ENCODE measurements around the gene MAGOHB.
"Not testable (repeated sequence)": the region's sequence is repeated elsewhere in the genome, so short reads cannot be mapped to it uniquely, and the experiment has no call there.

Gene MAGOHB

DNA sequence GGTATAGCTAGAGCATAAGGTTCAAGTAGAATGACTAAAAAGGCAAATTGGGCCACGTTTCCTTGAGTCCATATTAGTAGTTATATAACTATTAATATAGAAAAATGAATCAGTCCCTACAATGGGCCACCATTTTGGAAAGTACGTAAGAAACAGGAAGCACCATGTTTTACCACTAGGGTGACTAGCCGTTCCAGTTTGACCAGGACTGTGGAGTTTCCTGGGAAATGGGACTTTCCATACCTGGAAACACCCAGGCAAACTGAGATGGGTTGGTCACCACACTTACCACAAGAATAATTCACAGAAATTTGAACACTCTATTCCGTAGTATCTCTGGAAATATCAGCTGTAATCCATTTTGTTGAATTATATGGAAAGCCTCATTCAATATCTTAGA lies 2.1 kb upstream of the MAGOHB start:
- DNase-seq (ENCODE audit: low read depth) = peak; percentile 34
- TF ChIP-seq, protein P1, sequence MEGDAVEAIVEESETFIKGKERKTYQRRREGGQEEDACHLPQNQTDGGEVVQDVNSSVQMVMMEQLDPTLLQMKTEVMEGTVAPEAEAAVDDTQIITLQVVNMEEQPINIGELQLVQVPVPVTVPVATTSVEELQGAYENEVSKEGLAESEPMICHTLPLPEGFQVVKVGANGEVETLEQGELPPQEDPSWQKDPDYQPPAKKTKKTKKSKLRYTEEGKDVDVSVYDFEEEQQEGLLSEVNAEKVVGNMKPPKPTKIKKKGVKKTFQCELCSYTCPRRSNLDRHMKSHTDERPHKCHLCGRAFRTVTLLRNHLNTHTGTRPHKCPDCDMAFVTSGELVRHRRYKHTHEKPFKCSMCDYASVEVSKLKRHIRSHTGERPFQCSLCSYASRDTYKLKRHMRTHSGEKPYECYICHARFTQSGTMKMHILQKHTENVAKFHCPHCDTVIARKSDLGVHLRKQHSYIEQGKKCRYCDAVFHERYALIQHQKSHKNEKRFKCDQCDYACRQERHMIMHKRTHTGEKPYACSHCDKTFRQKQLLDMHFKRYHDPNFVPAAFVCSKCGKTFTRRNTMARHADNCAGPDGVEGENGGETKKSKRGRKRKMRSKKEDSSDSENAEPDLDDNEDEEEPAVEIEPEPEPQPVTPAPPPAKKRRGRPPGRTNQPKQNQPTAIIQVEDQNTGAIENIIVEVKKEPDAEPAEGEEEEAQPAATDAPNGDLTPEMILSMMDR (IDR thresholded peaks at IDR 0.05; ENCODE audit: insufficient read depth, low read depth, low read length, missing control alignments) = no peak
- H3K4me3 ChIP-seq (ENCODE audit: low read depth, low read length) = no peak overlapping the region

DNA sequence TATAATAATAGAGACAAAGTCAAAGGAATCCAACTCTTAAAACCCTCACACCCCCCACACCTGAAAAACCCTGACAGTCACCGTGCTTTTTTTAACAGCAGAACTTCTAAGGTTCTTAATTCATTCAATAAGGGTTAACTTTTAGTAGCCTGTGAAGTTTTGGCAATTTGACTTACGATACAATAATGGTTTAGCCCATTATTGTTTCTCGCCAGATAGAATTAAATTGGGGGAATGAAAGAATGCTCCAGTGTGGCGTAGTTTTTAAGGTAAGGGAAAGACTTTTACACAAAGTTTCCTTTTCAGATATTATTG lies 604 bp upstream of the MAGOHB start:
- peak overlapping the region; percentile 84 for H3K4me3 ChIP-seq (ENCODE audit: low read depth, low read length)
- no peak for DNase-seq (ENCODE audit: low read depth)
- TF ChIP-seq, protein P1 (IDR thresholded peaks at IDR 0.05; ENCODE audit: insufficient read depth, low read depth, low read length, missing control alignments) = no peak

DNA sequence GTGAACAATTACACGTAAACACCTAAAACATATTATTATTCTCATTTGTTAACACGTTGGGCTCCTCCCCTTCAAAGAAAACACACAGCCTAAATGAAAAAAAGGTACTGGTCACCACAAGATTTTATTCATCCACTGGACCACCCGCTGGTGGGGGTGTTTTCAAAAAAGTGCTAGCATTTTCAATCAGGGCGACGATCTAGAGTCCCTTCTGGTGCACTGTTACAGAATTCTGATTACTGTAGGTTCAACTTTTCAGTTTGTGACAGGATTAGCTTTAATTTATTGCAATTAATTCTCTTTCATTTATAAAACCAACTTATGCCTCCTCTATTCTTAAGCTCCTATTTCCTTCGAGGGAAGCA lies 443 bp downstream of the MAGOHB start:
- H3K4me3 ChIP-seq (ENCODE audit: low read depth, low read length) = peak overlapping the region; percentile 84
- TF ChIP-seq, protein P1 (IDR thresholded peaks at IDR 0.05; ENCODE audit: insufficient read depth, low read depth, low read length, missing control alignments) = no peak
- DNase-seq (ENCODE audit: low read depth) = peak; percentile 13

DNA sequence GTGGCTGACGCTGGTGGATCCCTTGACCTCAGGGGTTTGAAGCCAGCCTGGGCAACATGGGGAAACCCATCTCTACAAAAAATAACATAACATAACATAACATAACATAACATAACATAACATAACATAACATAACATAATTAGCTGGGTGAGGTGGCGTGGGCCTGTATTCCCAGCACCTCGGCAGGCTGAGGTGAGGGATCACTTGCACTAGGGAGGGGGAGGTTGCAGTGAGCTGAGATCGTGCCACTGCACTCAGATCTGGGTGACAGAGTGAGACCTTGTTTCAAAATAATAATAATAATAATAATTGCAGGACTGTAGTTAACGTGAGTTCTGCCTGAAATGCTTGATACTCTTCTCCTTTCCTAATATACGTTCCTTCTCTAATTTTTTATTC lies 1.3 kb downstream of the MAGOHB start:
- no peak for DNase-seq (ENCODE audit: low read depth)
- peak overlapping the region; percentile 84 for H3K4me3 ChIP-seq (ENCODE audit: low read depth, low read length)
- TF ChIP-seq, protein P1 (IDR thresholded peaks at IDR 0.05; ENCODE audit: insufficient read depth, low read depth, low read length, missing control alignments) = no peak

DNA sequence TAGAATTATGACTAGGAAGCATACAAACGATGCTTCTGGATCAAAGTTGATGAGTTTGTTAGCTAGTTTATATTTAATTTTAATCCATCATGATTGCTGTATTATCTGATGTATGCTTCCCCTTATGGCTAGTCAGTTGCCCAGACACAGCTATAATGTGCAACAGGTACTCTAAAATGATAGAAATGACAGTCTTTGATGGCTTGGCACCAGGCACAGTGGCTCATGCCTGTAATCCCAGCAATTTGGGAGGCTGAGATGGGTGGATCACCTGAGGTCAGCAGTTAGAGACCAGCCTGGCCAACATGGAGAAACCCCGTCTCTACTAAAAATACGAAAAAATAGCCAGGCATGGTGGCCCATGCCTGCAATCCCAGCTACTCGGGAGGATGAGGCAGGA lies 2.2 kb downstream of the MAGOHB start:
- DNase-seq (ENCODE audit: low read depth); H3K4me3 ChIP-seq (ENCODE audit: low read depth, low read length): not testable (repeated sequence)

DNA sequence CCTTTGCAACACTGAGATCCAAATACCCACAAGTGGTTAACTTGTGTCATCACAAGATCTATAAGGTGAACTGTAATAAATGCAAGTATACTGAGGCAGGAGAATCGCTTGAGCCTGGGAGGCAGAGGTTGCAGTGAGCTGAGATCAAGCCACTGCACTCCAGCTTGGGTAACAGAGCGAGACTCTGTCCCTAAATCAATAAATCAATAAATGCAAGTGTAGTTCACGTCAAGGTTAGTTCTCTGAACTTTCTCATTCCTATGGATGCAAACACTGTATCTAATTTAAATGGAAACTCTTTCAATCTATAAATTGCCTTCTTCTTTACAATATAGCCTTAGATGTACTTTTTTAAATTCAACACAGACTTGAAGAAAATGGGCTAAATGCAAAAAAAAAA lies 3.2 kb downstream of the MAGOHB start:
- H3K4me3 ChIP-seq (ENCODE audit: low read depth, low read length) = no peak overlapping the region
- TF ChIP-seq, protein P1 (IDR thresholded peaks at IDR 0.05; ENCODE audit: insufficient read depth, low read depth, low read length, missing control alignments) = no peak
- DNase-seq (ENCODE audit: low read depth) = no peak

DNA sequence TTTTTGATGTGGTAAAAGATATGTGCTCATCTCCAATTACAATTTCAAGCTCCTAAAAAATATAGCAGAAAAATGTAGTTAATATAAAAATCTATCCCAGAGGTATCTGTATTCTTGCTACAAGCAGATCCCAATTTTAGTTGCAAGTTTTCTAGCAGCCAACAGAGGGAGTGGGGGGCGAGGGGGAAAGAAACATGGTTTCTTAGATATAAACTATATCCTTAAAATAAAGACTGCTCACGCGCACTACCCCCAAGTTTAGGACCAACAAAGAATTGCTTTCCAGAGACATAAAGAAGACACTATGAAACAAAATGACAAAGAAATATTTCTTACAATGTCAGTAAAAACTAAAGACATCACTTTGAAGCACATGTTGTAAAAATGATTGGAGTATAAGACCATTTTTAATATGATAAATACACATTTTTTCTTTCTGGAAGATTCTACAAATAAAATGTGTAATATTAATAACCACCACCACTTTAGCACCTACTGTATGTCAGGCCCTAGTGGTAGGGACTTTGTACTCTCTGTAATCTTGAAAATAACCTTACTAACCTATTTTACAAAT lies 5.4 kb downstream of the MAGOHB start:
- DNase-seq (ENCODE audit: low read depth) = no peak
- TF ChIP-seq, protein P1 (IDR thresholded peaks at IDR 0.05; ENCODE audit: insufficient read depth, low read depth, low read length, missing control alignments) = no peak
- H3K4me3 ChIP-seq (ENCODE audit: low read depth, low read length) = no peak overlapping the region

All from GM12865 (cell line).